LNCaP clone FGC (cell line): ENCODE results near the gene DTNBP1.

Experiments
- DNase-seq: peaks from one replicate; pipeline ENCODE4 v3.0.0-alpha.2; 2011; ENCODE audit warnings: low read depth
- H3K4me3 ChIP-seq: 2 replicates; pipeline ENCODE4 v1.5.1; 2011; ENCODE audit warnings: mild to moderate bottlenecking, low read depth, low read length, control low read depth
- CTCF ChIP-seq: IDR thresholded peaks from 2 replicates; pipeline ENCODE4 v1.5.1; 2012; ENCODE audit warnings: mild to moderate bottlenecking; ENCODE audit not compliant: control insufficient read depth, insufficient read depth; ENCODE audit errors: extremely low read depth

Gene DTNBP1

GRCh38 chr6:15662326-15663129, at the start of gene DTNBP1:
Gene DTNBP1, minus strand, starts transcription at chr6:15663028. Its CDS starts 159 bp downstream, at chr6:15662869.
- no peak for TF ChIP-seq CTCF
- peak within 1 kb of the TSS; percentile 80 for H3K4me3 ChIP-seq
- DNase-seq: peak; percentile 33

- H3K4me3 ChIP-seq: no peak overlapping the region
- no peak for DNase-seq
- TF ChIP-seq CTCF: no peak
Observed at GRCh38 chr6:15709651-15710269, 46.9 kb upstream of the DTNBP1 start.

DNA sequence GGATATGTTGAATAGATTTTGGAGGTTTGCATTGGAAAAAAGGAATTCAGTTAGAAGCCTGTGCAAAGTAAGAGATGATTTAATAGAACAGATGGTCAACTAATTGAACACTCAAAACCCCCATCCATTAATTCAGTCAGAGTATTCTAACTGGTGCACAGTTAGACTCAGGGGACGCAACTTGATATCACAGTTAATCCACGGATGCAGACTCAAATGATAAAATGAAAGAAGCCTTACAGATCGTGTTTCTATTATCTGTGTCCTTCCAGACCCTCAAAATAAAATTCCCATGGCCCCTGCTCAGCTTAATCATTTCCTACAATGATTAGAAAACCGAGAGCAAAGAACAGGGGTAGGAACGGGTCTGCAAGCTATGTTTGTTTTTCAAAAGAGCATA, 45.4 kb upstream of the DTNBP1 start:
- H3K4me3 ChIP-seq: no peak overlapping the region
- DNase-seq: no peak
- no peak for TF ChIP-seq CTCF

- no peak for DNase-seq
- no peak overlapping the region for H3K4me3 ChIP-seq
- TF ChIP-seq CTCF: no peak
Observed at GRCh38 chr6:15705981-15706380, 43.2 kb upstream of the DTNBP1 start.

- H3K4me3 ChIP-seq: no peak overlapping the region
- no peak for TF ChIP-seq CTCF
- DNase-seq: no peak
Observed at GRCh38 chr6:15698471-15698870, 35.6 kb upstream of the DTNBP1 start.

GRCh38 chr6:15697895-15698294, 35.1 kb upstream of the DTNBP1 start:
- H3K4me3 ChIP-seq: no peak overlapping the region
- no peak for TF ChIP-seq CTCF
- DNase-seq: no peak

GRCh38 chr6:15691250-15691869, 28.5 kb upstream of the DTNBP1 start:
- TF ChIP-seq CTCF: peak; percentile 100
- peak; percentile 72 for DNase-seq
- peak overlapping the region; percentile 28 for H3K4me3 ChIP-seq
